Measurements from ENCODE around the gene MVK.

MVK gene

GRCh38 chr12:109637996-109638395 is 64.4 kb downstream of the MVK start:
- DNase-seq: no peak

GRCh38 chr12:109638735-109639134 is 65.1 kb downstream of the MVK start:
- no peak for DNase-seq

GRCh38 chr12:109639151-109639872 is 65.7 kb downstream of the MVK start:
- DNase-seq: no peak

GRCh38 chr12:109640961-109641360 is 67.4 kb downstream of the MVK start:
- no peak for DNase-seq

- DNase-seq: no peak
Observed at GRCh38 chr12:109641422-109641821, 67.8 kb downstream of the MVK start.

- no peak for DNase-seq
Observed at GRCh38 chr12:109642506-109643132, 69.0 kb downstream of the MVK start.

GRCh38 chr12:109645194-109645593 is 71.6 kb downstream of the MVK start:
- no peak for DNase-seq

- DNase-seq: no peak
Observed at GRCh38 chr12:109645708-109646107, 72.1 kb downstream of the MVK start.
